GM21381 (cell line): ENCODE data around the gene EDIL3.
"Not testable (repeated sequence)": the region's sequence is repeated elsewhere in the genome, so short reads cannot be mapped to it uniquely, and the experiment has no call there.

Experiments used
- ATAC-seq: cut with Tn5 transposase; IDR thresholded peaks from one replicate; pipeline ENCODE4 v1.9.1; 2021; ENCODE audit warnings: mild to moderate bottlenecking, moderate library complexity; ENCODE audit not compliant: unreplicated experiment

EDIL3 gene

GRCh38 chr5:84085387-84086041 is 299.2 kb downstream of the EDIL3 start:
- ATAC-seq: no peak

DNA sequence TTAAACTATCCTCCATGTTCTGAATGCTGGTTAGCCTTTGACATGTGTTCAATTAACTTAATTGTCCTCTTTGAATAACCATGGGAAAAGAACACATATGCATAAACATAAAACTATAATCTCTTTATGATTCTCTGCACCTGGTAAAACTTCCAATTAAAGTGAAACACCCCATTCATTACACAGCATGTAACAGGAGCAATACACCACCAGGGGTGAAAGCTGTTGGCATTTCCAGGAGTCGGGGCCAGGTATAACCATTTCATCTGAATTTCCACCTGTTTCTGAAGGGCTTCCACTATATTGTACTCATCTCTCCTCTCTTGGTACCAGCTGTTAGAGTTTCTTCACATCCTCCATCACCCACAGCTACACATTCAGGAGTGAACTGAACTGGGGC is 303.8 kb downstream of the EDIL3 start:
- no peak for ATAC-seq

GRCh38 chr5:84072339-84072738 is 312.3 kb downstream of the EDIL3 start:
- ATAC-seq: no peak

DNA sequence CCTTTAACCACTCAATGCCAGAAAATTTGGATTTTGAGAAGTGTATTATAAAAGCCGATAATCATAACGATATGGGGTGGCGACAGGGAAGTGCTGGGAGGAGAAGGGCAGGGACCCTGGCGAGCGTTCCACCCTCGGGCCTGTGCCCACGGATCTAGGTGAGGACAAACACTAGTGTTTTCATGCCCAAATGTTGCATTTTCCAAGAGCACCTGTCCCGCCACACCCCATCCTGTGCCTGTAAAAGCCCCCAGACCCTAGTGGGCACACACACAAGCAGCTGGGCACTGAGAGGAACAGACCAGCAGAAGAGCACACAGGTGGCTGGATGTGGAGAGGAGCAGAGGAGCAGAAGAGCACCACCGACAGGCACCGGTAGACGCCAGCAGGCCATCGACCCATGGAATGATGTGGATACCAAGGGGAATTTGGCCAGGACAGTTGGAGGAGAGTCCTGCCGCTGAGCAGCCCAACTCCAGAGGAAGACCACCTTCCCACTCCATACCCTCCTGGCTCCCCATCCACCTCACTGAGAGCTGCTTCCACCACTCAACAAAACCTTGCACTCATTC is 315.0 kb downstream of the EDIL3 start:
- no peak for ATAC-seq

DNA sequence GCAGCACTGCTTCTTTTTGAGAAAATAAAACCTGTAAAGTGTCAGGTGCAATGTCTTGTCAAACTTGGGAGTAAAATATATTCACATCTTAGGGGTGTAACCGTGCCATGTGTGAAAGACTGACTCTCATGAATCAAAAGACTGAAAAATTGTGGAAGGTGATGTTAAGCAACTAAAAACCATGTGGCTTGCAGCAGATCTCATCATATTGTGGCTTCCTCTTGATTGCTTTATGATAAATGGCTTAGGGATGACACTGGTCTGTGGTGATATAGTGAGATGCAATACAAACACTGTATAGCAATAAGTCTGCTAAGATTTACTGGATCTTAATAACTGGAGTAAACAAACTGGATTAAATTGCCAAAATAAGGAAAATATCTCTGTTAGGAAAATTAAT is 321.6 kb downstream of the EDIL3 start:
- no peak for ATAC-seq

DNA sequence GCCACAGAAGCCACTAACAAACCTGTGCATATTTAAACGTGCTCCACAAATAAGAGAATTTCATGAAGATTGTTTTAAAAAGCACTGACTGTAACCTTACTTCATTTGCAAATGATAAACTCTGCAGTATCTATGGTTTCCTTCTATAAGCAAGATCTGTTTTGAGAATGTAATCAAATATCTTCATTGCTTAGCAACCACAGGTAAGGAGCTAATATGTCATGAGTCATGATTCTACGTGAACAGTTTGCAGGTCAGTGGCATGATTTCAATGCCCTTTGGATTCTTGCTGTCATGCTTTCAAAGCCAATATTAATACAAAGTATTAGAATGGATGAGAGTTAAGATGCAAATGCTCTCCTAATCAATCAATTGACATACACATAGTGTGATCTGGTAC is 325.0 kb downstream of the EDIL3 start:
- ATAC-seq: no peak

DNA sequence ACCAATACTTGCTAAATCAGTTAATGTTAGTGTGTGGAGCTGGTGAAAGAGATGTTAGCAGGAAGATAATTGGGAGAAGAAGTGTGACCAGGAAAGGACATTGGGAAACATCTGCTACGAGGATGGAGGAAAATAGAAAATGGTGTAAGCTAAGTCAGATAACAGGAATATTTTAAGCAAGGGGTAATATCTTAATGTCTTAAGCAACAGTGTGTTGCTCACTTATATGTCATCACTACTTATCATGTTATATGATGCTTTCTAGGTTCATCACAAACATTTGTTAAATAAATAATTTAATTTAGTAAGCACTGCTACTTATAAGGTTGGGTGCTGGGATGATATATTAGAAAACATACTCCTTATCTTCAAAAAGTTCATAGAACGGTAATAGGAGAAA is 326.1 kb downstream of the EDIL3 start:
- ATAC-seq: no peak

- ATAC-seq: no peak
Measured at GRCh38 chr5:84057211-84057610, 327.5 kb downstream of the EDIL3 start.

- ATAC-seq: no peak
Measured at GRCh38 chr5:84045964-84046363, 338.7 kb downstream of the EDIL3 start.

DNA sequence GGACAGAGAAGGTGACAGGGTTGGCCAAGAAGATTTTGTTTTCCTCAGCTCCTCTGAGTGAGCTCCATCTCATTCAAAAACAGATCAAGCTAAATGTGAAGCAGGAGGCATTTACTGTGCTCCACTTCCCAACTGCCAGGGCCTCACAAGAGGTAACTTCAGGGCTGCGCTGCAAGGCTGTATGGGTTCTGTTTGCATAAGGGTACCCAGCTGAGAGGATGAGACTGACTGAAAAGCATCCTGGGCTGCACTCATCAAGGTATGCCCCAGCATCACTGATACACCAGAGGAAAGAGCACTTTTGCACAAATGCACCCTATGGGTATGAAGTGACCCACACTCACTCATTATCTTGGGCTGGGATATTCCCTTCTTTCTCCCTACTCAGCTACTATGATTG is 347.8 kb downstream of the EDIL3 start:
- no peak for ATAC-seq

DNA sequence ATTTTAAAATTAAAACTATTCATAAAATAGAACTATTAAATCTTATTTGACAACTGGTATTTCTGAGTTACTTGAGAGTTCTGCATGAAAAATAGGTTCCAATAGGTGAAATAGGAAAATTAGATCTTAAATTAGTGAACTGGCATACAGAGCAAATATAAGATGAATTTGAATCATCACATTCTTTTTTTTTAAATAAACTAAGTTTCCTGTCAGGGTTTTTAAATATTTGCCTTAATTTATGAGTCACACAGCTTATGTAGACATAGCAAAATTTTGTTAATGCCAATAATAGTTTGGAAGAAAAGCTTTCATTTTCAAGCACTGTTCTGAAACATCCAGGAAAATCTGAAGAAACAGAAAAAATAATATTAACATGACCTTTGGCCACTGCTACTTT is 352.4 kb downstream of the EDIL3 start:
- no peak for ATAC-seq

DNA sequence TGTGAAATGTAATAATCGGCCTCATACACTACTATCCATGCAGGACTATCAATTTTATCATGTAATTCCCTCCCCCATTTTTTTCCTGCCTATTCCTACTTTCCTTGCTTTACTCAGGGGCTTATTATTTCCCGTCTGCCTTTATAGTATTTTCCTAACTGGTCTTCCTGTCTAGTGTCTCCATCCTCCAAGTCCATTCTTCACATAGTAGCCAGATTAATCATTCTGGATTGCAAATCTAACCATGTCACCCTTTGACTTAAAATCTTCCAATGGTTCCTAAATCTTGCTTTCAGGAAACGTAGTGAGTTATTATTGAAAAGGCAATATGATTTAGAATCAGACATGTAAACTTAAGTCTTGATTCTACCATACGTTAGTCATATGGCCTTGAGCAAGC is 356.6 kb downstream of the EDIL3 start:
- no peak for ATAC-seq

DNA sequence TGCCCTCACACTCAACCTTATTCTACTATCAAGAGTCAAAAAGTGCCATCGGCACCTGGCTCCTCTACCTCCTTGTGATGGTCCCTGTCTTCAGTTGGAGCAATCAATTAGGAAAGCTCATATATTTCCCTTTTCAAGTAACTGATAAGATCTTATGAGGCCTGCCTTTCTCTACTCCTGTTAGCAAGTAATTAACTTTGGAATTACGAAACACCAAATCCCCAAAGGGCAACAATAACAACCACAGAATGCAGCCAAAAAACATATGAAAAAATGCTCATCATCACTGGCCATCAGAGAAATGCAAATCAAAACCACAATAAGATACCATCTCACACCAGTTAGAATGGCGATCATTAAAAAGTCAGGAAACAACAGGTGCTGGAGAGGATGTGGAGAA is 366.2 kb downstream of the EDIL3 start:
- ATAC-seq: not testable (repeated sequence)

GRCh38 chr5:84017523-84018172 is 367.0 kb downstream of the EDIL3 start:
- ATAC-seq: no peak

DNA sequence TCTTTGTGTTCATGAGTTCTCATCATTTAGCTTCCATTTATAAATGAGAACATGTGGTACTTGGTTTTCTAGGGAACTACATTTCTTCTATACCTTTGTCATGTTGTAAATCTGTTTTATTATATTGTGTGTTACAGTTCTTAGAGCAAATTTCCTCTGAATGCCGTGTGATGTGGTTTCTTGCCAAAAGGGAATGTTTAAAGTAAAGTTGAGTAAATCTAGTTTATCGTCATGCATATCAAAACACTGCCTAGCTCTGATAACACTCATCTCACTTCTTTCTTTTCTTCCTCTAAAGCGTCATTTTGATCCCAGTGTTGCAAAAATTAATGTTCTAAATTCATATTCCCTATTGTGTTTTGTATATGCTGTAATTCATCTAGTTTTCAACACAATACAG is 368.6 kb downstream of the EDIL3 start:
- no peak for ATAC-seq

DNA sequence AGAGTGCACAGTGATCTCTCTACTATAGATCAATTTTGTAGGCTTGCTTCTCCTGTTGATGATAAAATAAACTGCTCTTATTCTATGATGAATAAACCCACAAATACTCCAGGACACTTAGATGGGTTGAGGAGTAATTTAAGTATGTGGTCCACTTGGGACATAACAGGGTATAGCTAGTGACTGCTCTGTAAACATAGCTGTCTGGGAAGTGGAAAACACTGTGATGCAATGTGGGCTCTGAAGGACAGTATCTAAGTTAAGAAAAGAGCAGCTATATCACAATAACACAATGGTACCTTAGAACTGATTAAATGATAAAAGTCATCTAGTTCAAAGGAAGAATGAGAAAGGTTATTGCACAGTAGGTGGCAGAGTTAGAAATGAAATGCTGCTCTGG is 369.7 kb downstream of the EDIL3 start:
- ATAC-seq: no peak

- no peak for ATAC-seq
Measured at GRCh38 chr5:83993803-83994202, 390.9 kb downstream of the EDIL3 start.

GRCh38 chr5:83991566-83992224 is 393.0 kb downstream of the EDIL3 start:
- no peak for ATAC-seq

DNA sequence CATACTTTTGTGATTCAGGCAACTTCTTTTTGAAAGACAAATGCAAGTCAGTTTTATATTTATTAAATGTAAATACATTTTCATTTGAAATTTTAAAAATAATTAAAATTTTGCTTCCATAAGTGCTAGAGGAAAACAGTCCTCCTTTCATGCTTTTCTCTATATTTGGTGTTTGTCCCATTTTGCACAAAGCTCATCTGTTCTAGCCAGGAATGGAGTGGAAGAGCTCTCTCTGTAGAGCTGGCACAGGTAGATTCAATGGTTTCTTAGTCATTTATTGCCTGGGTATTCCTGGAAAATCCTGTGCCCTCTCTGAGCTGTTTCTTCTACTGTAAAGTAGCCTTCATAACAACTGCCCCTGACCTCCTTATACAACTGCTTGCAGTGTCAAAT is 396.4 kb downstream of the EDIL3 start:
- ATAC-seq: no peak

GRCh38 chr5:83987513-83988292 is 397.0 kb downstream of the EDIL3 start:
- ATAC-seq: no peak

DNA sequence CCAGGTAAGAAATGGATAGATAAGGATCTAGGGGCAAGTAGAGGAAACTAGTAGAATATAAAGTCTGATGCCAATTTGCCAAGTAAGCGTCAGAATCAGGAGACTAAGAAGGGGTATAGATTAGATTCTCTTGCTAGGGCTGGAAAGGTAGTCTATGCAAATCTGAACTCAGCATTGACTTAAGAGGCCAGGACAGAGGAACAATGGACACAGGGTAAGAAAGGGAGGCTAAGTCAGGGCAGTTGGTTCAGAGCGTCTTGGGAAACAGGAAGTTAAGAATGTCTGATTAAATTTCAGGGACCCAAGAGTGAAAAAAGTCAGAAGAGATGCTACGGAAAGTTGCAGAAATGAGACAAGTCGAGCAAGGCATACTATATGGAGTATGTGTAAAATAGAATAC is 400.8 kb downstream of the EDIL3 start:
- no peak for ATAC-seq
